Cerebellar nuclear complex (tissue), 1 donor: Measurements from ENCODE around the gene SSH2.

Experiments
- DNase-seq, 2 experiments: peaks; one replicate each; lab custom pipeline; 2025; lab: John Stamatoyannopoulos, UW

Gene SSH2

DNA sequence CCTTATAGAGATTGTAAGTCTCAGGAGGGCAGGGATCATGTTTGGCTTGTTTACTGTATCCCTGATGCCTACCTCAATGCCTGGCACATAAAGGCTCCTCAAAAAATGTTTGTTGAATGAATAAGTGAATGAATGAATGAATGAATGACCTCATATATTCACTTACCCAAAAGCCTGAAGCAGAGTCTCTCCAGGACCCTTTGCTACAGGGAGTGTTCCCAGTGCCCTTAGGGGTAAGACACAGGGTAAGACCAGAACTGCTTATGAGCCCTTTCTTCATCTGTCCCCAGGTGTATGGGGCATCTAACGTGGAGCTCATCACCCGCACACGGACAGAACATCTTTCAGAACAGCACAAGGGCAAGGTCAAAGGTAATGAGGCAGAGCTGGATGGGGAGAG lies 319.6 kb downstream of the SSH2 start:
- no peak for DNase-seq

GRCh38 chr17:29608986-29609385 lies 321.0 kb downstream of the SSH2 start:
- no peak for DNase-seq

- no peak for DNase-seq
Measured at GRCh38 chr17:29607557-29608195, 322.4 kb downstream of the SSH2 start.

- no peak for DNase-seq
Measured at GRCh38 chr17:29603109-29603674, 326.8 kb downstream of the SSH2 start.

- no peak for DNase-seq
Measured at GRCh38 chr17:29597361-29598172, 332.5 kb downstream of the SSH2 start.

DNA sequence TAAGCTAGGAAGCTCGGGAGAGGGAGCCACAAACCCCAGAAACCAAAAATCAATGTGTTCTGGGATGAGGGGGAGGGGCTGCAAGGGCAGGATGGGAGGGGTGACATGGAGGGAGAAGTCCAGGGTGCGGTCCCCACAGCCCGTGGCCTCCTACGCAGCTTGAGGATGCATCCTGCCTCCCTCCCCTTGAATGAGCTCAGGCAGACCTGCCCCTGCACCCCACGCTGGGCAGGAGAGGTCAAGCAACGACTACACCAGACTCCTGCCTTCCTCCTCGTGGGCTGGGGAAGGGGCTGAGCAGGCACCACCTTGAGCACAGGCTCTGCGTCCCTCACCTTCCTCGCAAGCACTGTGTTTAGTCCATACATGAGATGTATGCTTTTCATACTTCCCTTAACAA lies 333.2 kb downstream of the SSH2 start:
- DNase-seq = no peak

GRCh38 chr17:29595943-29596774 lies 333.9 kb downstream of the SSH2 start:
- DNase-seq = no peak

DNA sequence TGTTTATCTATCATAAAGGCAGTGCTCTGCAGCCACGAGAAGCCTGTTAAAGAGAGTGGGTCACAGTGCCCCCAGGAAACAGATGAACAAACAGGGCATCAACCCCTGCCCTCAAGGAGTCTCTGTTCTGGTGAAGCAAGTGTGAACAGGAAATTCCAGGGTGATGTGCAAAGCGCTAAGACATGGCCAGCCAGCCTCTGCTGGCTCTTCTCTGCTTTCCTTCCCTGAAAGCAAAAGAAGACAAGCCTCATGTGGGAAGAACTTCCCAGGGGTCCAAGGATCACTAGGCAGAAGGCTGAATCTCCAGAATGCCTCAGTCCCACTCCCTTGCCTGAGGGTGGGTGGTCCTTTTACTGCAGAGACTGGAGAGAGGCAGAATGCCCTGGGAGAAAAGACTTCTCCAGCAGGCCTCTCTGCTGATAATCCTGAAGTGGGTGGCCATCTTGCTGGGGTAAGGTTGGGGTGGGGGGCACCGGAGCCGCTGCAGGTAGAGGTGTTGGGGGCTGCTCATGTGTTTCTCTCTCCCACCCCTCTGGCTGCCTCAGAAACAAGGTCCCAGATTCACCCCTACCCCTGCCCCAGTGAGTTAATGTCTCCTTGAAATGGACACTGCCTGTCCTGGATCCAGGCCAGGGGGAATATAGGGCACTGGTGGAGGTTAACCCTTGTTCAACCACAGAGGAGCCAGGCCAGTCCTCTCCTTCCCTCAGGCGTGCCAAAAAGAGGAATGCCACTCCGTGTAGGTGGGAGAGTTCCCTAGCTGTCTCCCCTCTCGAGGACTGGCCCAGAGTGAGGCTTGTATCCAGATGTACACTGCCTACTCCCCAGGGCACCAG lies 334.7 kb downstream of the SSH2 start:
- no peak for DNase-seq

- no peak for DNase-seq
Measured at GRCh38 chr17:29594519-29595090, 335.4 kb downstream of the SSH2 start.

- DNase-seq = no peak
Measured at GRCh38 chr17:29593591-29594518, 336.2 kb downstream of the SSH2 start.

GRCh38 chr17:29592850-29593551 lies 337.0 kb downstream of the SSH2 start, which contains the start of gene ANKRD13B:
Gene ANKRD13B, plus strand, starts transcription at chr17:29593132. Its CDS starts 490 bp downstream, at chr17:29593622.
- no peak for DNase-seq

- peak in 1 of 2 experiments; percentile 47 for DNase-seq
Measured at GRCh38 chr17:29591737-29592608, 338.1 kb downstream of the SSH2 start.

DNA sequence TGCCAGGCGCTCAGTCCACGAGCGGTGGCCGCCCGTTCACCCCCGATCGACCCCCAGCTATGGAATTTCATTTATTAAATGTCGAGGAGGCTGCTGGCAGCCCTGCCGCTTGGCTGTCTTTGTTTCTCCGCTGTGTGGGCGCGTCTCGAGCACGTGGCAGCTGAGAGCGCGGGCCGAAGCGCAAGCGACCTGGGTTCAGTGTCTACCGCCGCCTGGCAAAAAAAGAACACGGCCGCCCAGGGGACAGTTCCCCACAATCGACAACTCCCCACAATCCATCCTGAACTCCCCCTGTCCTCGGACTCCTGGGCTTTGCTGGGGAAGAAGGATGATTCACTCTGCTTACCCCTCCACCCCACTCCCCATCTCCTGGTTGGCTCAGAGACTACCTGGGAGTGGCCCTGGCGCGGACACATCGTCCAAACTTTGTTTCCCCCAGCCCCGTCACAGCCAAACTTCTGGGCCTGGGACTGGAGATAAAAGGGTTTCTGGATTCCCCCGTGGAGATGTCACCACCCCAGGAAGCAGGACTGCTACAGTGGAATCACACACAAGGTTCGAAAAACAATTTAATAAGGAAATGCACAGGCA lies 338.8 kb downstream of the SSH2 start:
- no peak for DNase-seq

GRCh38 chr17:29590411-29591145 lies 339.4 kb downstream of the SSH2 start:
- DNase-seq = no peak

- no peak for DNase-seq
Measured at GRCh38 chr17:29589524-29590410, 340.3 kb downstream of the SSH2 start, which contains the start of gene GIT1. Gene GIT1, minus strand, starts transcription at chr17:29589648. Its CDS starts 270 bp downstream, at chr17:29589378.
